Fibroblast of gingiva (primary cell): ENCODE data around the gene ABCD2.
"Not testable (repeated sequence)": the region's sequence is repeated elsewhere in the genome, so short reads cannot be mapped to it uniquely, and the experiment has no call there.

Source experiments
- DNase-seq: peaks from one replicate; pipeline ENCODE4 v3.0.0-alpha.2; 2011; ENCODE audit warnings: low read depth

ABCD2 gene

GRCh38 chr12:39619660-39620433, at the start of gene ABCD2:
ABCD2 (minus strand) TSS chr12:39619803; CDS start chr12:39619615, 188 bp downstream.
- peak; percentile 80 for DNase-seq

- no peak for DNase-seq
Observed at GRCh38 chr12:39660101-39660500, 40.5 kb upstream of the ABCD2 start.

GRCh38 chr12:39647383-39647782, 27.8 kb upstream of the ABCD2 start:
- DNase-seq, result no peak

- DNase-seq, result peak; percentile 81
Observed at GRCh38 chr12:39646963-39647362, 27.4 kb upstream of the ABCD2 start.

- DNase-seq, result no peak
Observed at GRCh38 chr12:39643052-39643451, 23.4 kb upstream of the ABCD2 start.

- DNase-seq, result no peak
Observed at GRCh38 chr12:39638840-39639239, 19.2 kb upstream of the ABCD2 start.

- peak; percentile 16 for DNase-seq
Observed at GRCh38 chr12:39638178-39638577, 18.6 kb upstream of the ABCD2 start.

GRCh38 chr12:39632670-39633069, 13.1 kb upstream of the ABCD2 start:
- no peak for DNase-seq

- no peak for DNase-seq
Observed at GRCh38 chr12:39628836-39629235, 9.2 kb upstream of the ABCD2 start.

- DNase-seq, result no peak
Observed at GRCh38 chr12:39627914-39628313, 8.3 kb upstream of the ABCD2 start.

GRCh38 chr12:39626033-39626814, 6.6 kb upstream of the ABCD2 start:
- DNase-seq, result no peak

GRCh38 chr12:39623919-39624318, 4.3 kb upstream of the ABCD2 start:
- no peak for DNase-seq

GRCh38 chr12:39623160-39623559, 3.6 kb upstream of the ABCD2 start:
- not testable (repeated sequence) for DNase-seq

GRCh38 chr12:39622306-39622705, 2.7 kb upstream of the ABCD2 start:
- no peak for DNase-seq

GRCh38 chr12:39621670-39622069, 2.1 kb upstream of the ABCD2 start:
- DNase-seq, result no peak

- no peak for DNase-seq
Observed at GRCh38 chr12:39620659-39621658, 1.4 kb upstream of the ABCD2 start.

GRCh38 chr12:39619316-39619659, 315 bp downstream of the ABCD2 start:
- no peak for DNase-seq

- no peak for DNase-seq
Observed at GRCh38 chr12:39618701-39619100, 902 bp downstream of the ABCD2 start.

- DNase-seq, result no peak
Observed at GRCh38 chr12:39617887-39618286, 1.7 kb downstream of the ABCD2 start.

GRCh38 chr12:39616666-39617065, 2.9 kb downstream of the ABCD2 start:
- DNase-seq, result no peak

GRCh38 chr12:39616251-39616650, 3.4 kb downstream of the ABCD2 start:
- DNase-seq, result no peak

- no peak for DNase-seq
Observed at GRCh38 chr12:39613525-39613924, 6.1 kb downstream of the ABCD2 start.
